ENCODE data around the gene NOL3. TPM values are rescaled to one million over a fixed set of nuclear protein-coding genes. Genes with fewer than 3 reads are reported as not detected.

Gene NOL3
- total and polyA plus RNA-seq, 2 of the 13 experiments (the other 11 are each of a cell fraction or from before 2014, with no cell fraction given) = 5.7 to 20.5 TPM

DNA sequence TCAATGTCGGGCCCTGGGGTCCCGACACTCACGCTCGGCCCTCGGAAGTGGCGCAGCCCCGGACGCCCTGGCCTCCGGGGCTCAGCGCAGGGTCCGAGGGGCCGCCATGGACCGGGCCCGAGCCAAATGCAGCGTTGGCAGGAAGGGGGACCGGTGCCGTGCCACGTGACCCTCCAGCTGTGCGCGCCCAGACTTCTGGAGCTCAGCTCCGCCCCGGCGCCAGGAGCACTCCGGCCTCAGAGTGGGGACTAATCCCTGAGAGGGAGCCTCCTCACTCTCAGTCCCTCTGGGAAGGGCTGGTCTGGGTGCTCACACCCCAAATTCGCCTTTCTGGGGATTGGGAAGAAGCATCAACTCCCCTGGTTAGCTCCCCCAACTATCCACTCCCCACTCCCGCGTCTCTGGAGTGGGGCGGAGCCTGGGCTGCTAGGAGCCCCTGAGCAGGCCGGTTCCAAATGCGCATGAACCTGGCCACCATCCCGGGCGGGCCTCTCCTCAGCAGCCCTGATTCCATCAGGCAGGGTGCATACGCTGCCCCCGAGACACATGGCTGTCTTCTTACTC lies 19.4 kb upstream of the NOL3 start, which contains the start of gene B3GNT9 (continued):
- TF ChIP-seq, protein P1, sequence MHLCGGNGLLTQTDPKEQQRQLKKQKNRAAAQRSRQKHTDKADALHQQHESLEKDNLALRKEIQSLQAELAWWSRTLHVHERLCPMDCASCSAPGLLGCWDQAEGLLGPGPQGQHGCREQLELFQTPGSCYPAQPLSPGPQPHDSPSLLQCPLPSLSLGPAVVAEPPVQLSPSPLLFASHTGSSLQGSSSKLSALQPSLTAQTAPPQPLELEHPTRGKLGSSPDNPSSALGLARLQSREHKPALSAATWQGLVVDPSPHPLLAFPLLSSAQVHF (CRISPR knock-in tag; IDR thresholded peaks at IDR 0.05) = peak; percentile 45; the same call in 1 of the 2 replicates
- TF ChIP-seq SPEN (CRISPR knock-in tag; IDR thresholded peaks at IDR 0.05; ENCODE audit: low read depth) (peak; percentile 57; the same call in 1 of the 2 replicates), CBFB (CRISPR knock-in tag; IDR thresholded peaks at IDR 0.05) (no peak), FOXK1 (CRISPR knock-in tag; IDR thresholded peaks at IDR 0.05; ENCODE audit: borderline replicate concordance, low read depth) (no peak), ZNF703 (CRISPR knock-in tag; IDR thresholded peaks at IDR 0.05; ENCODE audit: borderline replicate concordance) (no peak; the same call in 1 of the 2 replicates), BHLHE40 (IDR thresholded peaks at IDR 0.05; ENCODE audit: low read length) (no peak), ZSCAN20 (CRISPR knock-in tag; IDR thresholded peaks at IDR 0.05; ENCODE audit: borderline replicate concordance) (0 out of 2 replicates have a peak, but pooled peaks have one; percentile 30), PHF5A (CRISPR knock-in tag; IDR thresholded peaks at IDR 0.05; ENCODE audit: low read depth, unreplicated experiment) (no peak), MED1 (CRISPR knock-in tag; IDR thresholded peaks at IDR 0.05) (peak; percentile 8; the same call in 1 of the 2 replicates)
- TF ChIP-seq, protein P2, sequence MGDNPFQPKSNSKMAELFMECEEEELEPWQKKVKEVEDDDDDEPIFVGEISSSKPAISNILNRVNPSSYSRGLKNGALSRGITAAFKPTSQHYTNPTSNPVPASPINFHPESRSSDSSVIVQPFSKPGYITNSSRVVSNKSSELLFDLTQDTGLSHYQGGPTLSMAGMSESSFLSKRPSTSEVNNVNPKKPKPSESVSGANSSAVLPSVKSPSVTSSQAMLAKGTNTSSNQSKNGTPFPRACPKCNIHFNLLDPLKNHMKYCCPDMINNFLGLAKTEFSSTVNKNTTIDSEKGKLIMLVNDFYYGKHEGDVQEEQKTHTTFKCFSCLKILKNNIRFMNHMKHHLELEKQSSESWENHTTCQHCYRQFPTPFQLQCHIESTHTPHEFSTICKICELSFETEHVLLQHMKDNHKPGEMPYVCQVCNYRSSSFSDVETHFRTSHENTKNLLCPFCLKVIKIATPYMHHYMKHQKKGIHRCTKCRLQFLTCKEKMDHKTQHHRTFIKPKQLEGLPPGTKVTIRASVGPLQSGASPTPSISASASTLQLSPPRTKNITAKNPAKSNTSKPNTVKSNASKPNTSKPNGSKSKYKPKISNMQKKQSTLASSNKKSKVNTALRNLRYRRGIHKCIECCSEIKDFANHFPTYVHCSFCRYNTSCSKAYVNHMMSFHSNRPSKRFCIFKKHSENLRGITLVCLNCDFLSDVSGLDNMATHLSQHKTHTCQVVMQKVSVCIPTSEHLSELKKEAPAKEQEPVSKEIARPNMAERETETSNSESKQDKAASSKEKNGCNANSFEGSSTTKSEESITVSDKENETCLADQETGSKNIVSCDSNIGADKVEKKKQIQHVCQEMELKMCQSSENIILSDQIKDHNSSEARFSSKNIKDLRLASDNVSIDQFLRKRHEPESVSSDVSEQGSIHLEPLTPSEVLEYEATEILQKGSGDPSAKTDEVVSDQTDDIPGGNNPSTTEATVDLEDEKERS (CRISPR knock-in tag; IDR thresholded peaks at IDR 0.05) = no peak
- TF ChIP-seq, protein P3, sequence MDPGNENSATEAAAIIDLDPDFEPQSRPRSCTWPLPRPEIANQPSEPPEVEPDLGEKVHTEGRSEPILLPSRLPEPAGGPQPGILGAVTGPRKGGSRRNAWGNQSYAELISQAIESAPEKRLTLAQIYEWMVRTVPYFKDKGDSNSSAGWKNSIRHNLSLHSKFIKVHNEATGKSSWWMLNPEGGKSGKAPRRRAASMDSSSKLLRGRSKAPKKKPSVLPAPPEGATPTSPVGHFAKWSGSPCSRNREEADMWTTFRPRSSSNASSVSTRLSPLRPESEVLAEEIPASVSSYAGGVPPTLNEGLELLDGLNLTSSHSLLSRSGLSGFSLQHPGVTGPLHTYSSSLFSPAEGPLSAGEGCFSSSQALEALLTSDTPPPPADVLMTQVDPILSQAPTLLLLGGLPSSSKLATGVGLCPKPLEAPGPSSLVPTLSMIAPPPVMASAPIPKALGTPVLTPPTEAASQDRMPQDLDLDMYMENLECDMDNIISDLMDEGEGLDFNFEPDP (CRISPR knock-in tag; conservative IDR thresholded peaks at IDR 0.05) = no peak
- TF ChIP-seq, protein P4, sequence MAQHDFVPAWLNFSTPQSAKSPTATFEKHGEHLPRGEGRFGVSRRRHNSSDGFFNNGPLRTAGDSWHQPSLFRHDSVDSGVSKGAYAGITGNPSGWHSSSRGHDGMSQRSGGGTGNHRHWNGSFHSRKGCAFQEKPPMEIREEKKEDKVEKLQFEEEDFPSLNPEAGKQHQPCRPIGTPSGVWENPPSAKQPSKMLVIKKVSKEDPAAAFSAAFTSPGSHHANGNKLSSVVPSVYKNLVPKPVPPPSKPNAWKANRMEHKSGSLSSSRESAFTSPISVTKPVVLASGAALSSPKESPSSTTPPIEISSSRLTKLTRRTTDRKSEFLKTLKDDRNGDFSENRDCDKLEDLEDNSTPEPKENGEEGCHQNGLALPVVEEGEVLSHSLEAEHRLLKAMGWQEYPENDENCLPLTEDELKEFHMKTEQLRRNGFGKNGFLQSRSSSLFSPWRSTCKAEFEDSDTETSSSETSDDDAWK (CRISPR knock-in tag; IDR thresholded peaks at IDR 0.05) = no peak
